ENCODE measurements around the gene LIMCH1.

LIMCH1 gene

GRCh38 chr4:41701983-41702382, 164.0 kb downstream of the LIMCH1 start:
- TF ChIP-seq GATA2 (IDR thresholded peaks at IDR 0.05; ENCODE audit: low read depth, low read length) (no peak), GATA3 (IDR thresholded peaks at IDR 0.05; ENCODE audit: low read depth, low read length) (no peak)

DNA sequence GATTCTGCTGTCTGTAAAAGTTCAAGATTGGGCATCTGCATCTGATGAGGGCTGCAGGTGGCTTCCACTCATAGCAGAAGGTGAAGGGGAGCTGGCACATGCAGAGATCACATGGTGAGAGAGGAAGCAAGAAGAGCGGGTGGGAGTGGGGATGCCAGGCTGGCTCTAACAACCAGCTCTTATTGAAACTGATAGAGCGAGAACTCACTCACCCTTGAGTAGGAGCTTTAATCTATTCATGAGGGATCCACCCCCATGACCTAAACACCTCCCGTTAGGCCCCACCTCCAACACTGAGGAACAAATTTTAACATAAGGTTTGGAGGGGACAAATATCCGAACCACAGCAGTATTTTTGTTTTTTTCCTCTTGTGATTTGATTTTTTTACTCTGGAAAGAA, 164.8 kb downstream of the LIMCH1 start:
- no peak for TF ChIP-seq GATA2 (IDR thresholded peaks at IDR 0.05; ENCODE audit: low read depth, low read length)
- TF ChIP-seq GATA3 (IDR thresholded peaks at IDR 0.05; ENCODE audit: low read depth, low read length), result no peak

- TF ChIP-seq GATA3 (IDR thresholded peaks at IDR 0.05; ENCODE audit: low read depth, low read length) (no peak), GATA2 (IDR thresholded peaks at IDR 0.05; ENCODE audit: low read depth, low read length) (no peak)
These were observed 165.8 kb downstream of the LIMCH1 start for GRCh38 chr4:41703785-41704184.

GRCh38 chr4:41709844-41710481, 172.0 kb downstream of the LIMCH1 start:
- no peak for TF ChIP-seq GATA3 (IDR thresholded peaks at IDR 0.05; ENCODE audit: low read depth, low read length)
- TF ChIP-seq GATA2 (IDR thresholded peaks at IDR 0.05; ENCODE audit: low read depth, low read length), result no peak

- TF ChIP-seq GATA2 (IDR thresholded peaks at IDR 0.05; ENCODE audit: low read depth, low read length) (no peak), GATA3 (IDR thresholded peaks at IDR 0.05; ENCODE audit: low read depth, low read length) (no peak)
These were observed 174.5 kb downstream of the LIMCH1 start for GRCh38 chr4:41712425-41712824.

- TF ChIP-seq GATA2 (IDR thresholded peaks at IDR 0.05; ENCODE audit: low read depth, low read length) (no peak), GATA3 (IDR thresholded peaks at IDR 0.05; ENCODE audit: low read depth, low read length) (no peak)
These were observed 175.8 kb downstream of the LIMCH1 start for GRCh38 chr4:41713768-41714167.

DNA sequence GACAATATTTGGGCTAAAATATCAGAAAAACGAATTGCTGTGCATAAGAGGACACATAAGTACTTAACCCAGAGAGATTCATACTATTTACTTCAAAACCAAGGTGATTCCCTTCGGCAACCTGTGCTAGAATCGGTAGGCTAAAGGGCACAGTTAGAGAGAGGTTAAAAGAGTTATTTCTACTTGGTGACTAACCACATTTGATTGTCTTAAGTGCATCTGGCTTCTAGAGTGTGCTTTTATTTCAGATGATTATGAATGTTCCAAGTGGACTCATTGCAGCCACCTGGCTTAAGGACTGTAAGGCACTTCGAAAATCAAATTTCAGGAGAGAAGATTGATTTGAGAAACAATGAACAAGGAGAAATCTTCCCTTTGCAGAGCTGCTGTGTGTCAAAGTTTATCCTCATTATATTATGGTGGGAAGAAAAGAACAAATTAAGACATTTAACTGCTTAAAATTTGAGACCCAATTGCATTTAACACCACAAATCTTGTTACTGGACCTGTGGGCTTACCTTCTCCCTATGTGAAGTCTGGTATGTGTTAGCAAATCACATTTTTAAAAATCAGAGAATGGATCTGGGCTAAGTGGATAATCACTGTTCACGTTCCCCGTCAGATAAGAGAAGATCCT, 176.5 kb downstream of the LIMCH1 start:
- TF ChIP-seq GATA3 (IDR thresholded peaks at IDR 0.05; ENCODE audit: low read depth, low read length) (no peak), GATA2 (IDR thresholded peaks at IDR 0.05; ENCODE audit: low read depth, low read length) (no peak)

- TF ChIP-seq GATA3 (IDR thresholded peaks at IDR 0.05; ENCODE audit: low read depth, low read length) (no peak), GATA2 (IDR thresholded peaks at IDR 0.05; ENCODE audit: low read depth, low read length) (no peak)
These were observed 177.2 kb downstream of the LIMCH1 start for GRCh38 chr4:41715155-41715554.

- TF ChIP-seq GATA2 (IDR thresholded peaks at IDR 0.05; ENCODE audit: low read depth, low read length) (no peak), GATA3 (IDR thresholded peaks at IDR 0.05; ENCODE audit: low read depth, low read length) (no peak)
These were observed 180.9 kb downstream of the LIMCH1 start for GRCh38 chr4:41718907-41719306.

GRCh38 chr4:41719417-41719816, 181.5 kb downstream of the LIMCH1 start:
- TF ChIP-seq GATA3 (IDR thresholded peaks at IDR 0.05; ENCODE audit: low read depth, low read length), result no peak
- TF ChIP-seq GATA2 (IDR thresholded peaks at IDR 0.05; ENCODE audit: low read depth, low read length), result no peak

DNA sequence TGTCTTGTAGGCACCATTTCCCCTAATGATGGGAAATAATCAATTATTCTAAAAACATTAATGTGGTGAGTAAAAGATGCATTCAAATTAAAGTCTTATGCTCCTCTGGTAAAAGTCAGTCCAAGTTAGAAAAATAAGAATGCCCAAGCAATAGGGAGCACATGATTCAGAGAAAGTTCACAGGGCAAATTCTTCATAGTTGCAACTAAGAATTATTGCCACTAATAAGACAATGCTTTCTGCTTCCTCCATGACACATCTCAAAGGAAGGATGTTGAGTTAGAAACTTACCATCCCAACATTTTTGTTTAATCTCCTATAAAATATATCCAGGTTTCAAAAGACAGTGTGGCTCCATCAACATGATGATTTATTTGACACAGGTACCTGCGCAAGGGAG, 184.2 kb downstream of the LIMCH1 start:
- no peak for TF ChIP-seq GATA3 (IDR thresholded peaks at IDR 0.05; ENCODE audit: low read depth, low read length)
- TF ChIP-seq GATA2 (IDR thresholded peaks at IDR 0.05; ENCODE audit: low read depth, low read length), result no peak

- no peak for TF ChIP-seq GATA2 (IDR thresholded peaks at IDR 0.05; ENCODE audit: low read depth, low read length)
- no peak for TF ChIP-seq GATA3 (IDR thresholded peaks at IDR 0.05; ENCODE audit: low read depth, low read length)
These were observed 185.3 kb downstream of the LIMCH1 start for GRCh38 chr4:41723286-41723685.

GRCh38 chr4:41725254-41725653, 187.3 kb downstream of the LIMCH1 start:
- TF ChIP-seq GATA3 (IDR thresholded peaks at IDR 0.05; ENCODE audit: low read depth, low read length), result no peak
- TF ChIP-seq GATA2 (IDR thresholded peaks at IDR 0.05; ENCODE audit: low read depth, low read length), result no peak

GRCh38 chr4:41727861-41728572, 190.1 kb downstream of the LIMCH1 start:
- TF ChIP-seq GATA3 (IDR thresholded peaks at IDR 0.05; ENCODE audit: low read depth, low read length) (no peak), GATA2 (IDR thresholded peaks at IDR 0.05; ENCODE audit: low read depth, low read length) (no peak)

DNA sequence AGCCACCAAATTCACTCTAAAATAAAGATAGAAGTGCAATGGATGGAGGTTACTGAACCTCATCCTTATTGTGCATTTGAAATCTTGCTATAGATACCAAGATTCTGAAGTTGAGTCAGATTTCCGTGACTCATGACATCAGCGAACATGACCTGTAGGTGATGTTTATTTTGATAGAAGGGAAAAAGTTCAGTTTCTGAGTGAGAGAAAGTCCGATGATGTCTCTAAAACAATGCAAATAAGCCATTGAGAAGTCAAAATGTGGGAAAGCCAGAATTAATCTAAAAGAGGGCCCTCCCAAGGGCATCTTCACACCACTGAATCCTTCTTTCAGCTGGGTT, 190.6 kb downstream of the LIMCH1 start:
- TF ChIP-seq GATA2 (IDR thresholded peaks at IDR 0.05; ENCODE audit: low read depth, low read length) (no peak), GATA3 (IDR thresholded peaks at IDR 0.05; ENCODE audit: low read depth, low read length) (no peak)

Data from SH-SY5Y (cell line).